HG03571 (cell line): ENCODE measurements around the gene CHST6.
"Not testable (repeated sequence)": the region's sequence is repeated elsewhere in the genome, so short reads cannot be mapped to it uniquely, and the experiment has no call there.

Source experiments
- ATAC-seq: cut with Tn5 transposase; IDR thresholded peaks from one replicate; pipeline ENCODE4 v1.9.1; 2021; ENCODE audit not compliant: unreplicated experiment

CHST6 gene

GRCh38 chr16:75503801-75504200, 8.6 kb upstream of the CHST6 start:
- ATAC-seq = no peak

- no peak for ATAC-seq
Measured at GRCh38 chr16:75502916-75503605, 7.8 kb upstream of the CHST6 start.

GRCh38 chr16:75501820-75502219, 6.6 kb upstream of the CHST6 start:
- not testable (repeated sequence) for ATAC-seq

GRCh38 chr16:75501359-75501758, 6.1 kb upstream of the CHST6 start:
- ATAC-seq = no peak

GRCh38 chr16:75498605-75499322, 3.5 kb upstream of the CHST6 start:
- not testable (repeated sequence) for ATAC-seq

GRCh38 chr16:75497558-75497957, 2.3 kb upstream of the CHST6 start:
- ATAC-seq = no peak

- no peak for ATAC-seq
Measured at GRCh38 chr16:75494661-75495075, 573 bp downstream of the CHST6 start.

- no peak for ATAC-seq
Measured at GRCh38 chr16:75494184-75494583, 1.1 kb downstream of the CHST6 start.

- no peak for ATAC-seq
Measured at GRCh38 chr16:75491876-75492275, 3.4 kb downstream of the CHST6 start.

- ATAC-seq = no peak
Measured at GRCh38 chr16:75488322-75488721, 6.9 kb downstream of the CHST6 start.

GRCh38 chr16:75486676-75487313, 8.4 kb downstream of the CHST6 start:
- peak; percentile 35 for ATAC-seq

GRCh38 chr16:75486014-75486675, 9.1 kb downstream of the CHST6 start:
- ATAC-seq = no peak

GRCh38 chr16:75485230-75486013, 9.8 kb downstream of the CHST6 start:
- ATAC-seq = peak; percentile 50

GRCh38 chr16:75483222-75483621, 12.0 kb downstream of the CHST6 start:
- no peak for ATAC-seq

- no peak for ATAC-seq
Measured at GRCh38 chr16:75482434-75483205, 12.6 kb downstream of the CHST6 start.

GRCh38 chr16:75481475-75481874, 13.8 kb downstream of the CHST6 start:
- no peak for ATAC-seq

GRCh38 chr16:75479421-75479990, 15.7 kb downstream of the CHST6 start:
- no peak for ATAC-seq

- ATAC-seq = no peak
Measured at GRCh38 chr16:75478480-75479345, 16.5 kb downstream of the CHST6 start.
